ENCODE data around the gene ESYT2. TPM values are rescaled to one million over a fixed set of nuclear protein-coding genes. Genes with fewer than 3 reads are reported as not detected.

ESYT2 gene
- total and polyA plus RNA-seq, 9 of the 15 experiments (the other 6 are each of a cell fraction or from before 2014, with no cell fraction given): 5.8 to 86.9 (median 64.7) TPM

- peaks cover 0 to 11% of the 10 kb centered on the region in 2 experiments; a peak in 4 of 5 replicates for H3K4me1 ChIP-seq (replicated peaks in 1 of 2; ENCODE audit: control insufficient read depth in 2 of 2, insufficient read depth in 2 of 2, low read length in 2 of 2)
- ATAC-seq: no peak
- H4K20me1 ChIP-seq (replicated peaks; ENCODE audit: control insufficient read depth, insufficient read depth, low read length): no peaks in the 10 kb centered on the region
- TF ChIP-seq, protein P1, sequence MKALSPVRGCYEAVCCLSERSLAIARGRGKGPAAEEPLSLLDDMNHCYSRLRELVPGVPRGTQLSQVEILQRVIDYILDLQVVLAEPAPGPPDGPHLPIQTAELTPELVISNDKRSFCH (CRISPR knock-in tag; IDR thresholded peaks at IDR 0.05): no peak
- TF ChIP-seq, protein P1 (tag; IDR thresholded peaks at IDR 0.05): no peak
- TF ChIP-seq MYBL2 (IDR thresholded peaks at IDR 0.05; ENCODE audit: low read depth) (no peak), MYBL2 (CRISPR knock-in tag; IDR thresholded peaks at IDR 0.05; ENCODE audit: borderline replicate concordance) (no peak), CHD7 (IDR thresholded peaks at IDR 0.05; ENCODE audit: low read depth, low read length) (no peak), NELFE (IDR thresholded peaks at IDR 0.05; ENCODE audit: insufficient read depth, insufficient read length) (no peak), SP2 (IDR thresholded peaks at IDR 0.05; ENCODE audit: extremely low read depth, low read depth, low read length, poor library complexity, severe bottlenecking) (no peak), GABPB2 (CRISPR knock-in tag; conservative IDR thresholded peaks at IDR 0.05) (no peak), CAMTA2 (CRISPR knock-in tag; conservative IDR thresholded peaks at IDR 0.05) (no peak), RBM22 (IDR thresholded peaks at IDR 0.05; ENCODE audit: low read depth, low read length, poor library complexity, severe bottlenecking) (no peak)
- POLR2A ChIA-PET: interaction anchor here (1.6 kb wide), 1 partner anchor 18 kb away, joined by 4 read pairs; no protein-coding TSS in a partner anchor
- no peak overlapping the region for H3K27ac ChIP-seq (ENCODE audit: extremely low read depth, low read depth, low read length)
- no peak overlapping the region for H3K4me2 ChIP-seq (ENCODE audit: insufficient read depth, low read length)
- intact Hi-C loops (cut with micrococcal nuclease): no loop called here
- peaks cover 17% of the 10 kb centered on the region for H3K9me3 ChIP-seq (replicated peaks; ENCODE audit: control insufficient read depth, insufficient read depth, low read depth, low read length)
- H3K79me2 ChIP-seq (ENCODE audit: control insufficient read depth, insufficient read depth, low read length): peaks cover 25% of the 10 kb centered on the region; the same call in 2 of the 3 replicates
- H3K9me1 ChIP-seq (ENCODE audit: control insufficient read depth, insufficient read depth, low read length): no peaks in the 10 kb centered on the region
- in situ Hi-C loops (cut with MboI): no loop called here
- H3K9ac ChIP-seq (ENCODE audit: insufficient read depth in 1 of 2, low read depth in 2 of 2, low read length in 2 of 2): no peak overlapping the region
- no peak overlapping the region for H2AFZ ChIP-seq (ENCODE audit: low read depth, low read length)
- peaks cover 82% of the 10 kb centered on the region for H3K36me3 ChIP-seq (ENCODE audit: control insufficient read depth, insufficient read depth, low read length)
- H3K4me3 ChIP-seq: no peak overlapping the region
- no peaks in the 10 kb centered on the region; a peak in 1 of 5 replicates for H3K27me3 ChIP-seq (ENCODE audit: control insufficient read depth in 2 of 2, insufficient read depth in 2 of 2, low read length in 2 of 2)
- CTCF ChIA-PET (ENCODE audit: low intra/inter-chr PET ratio): no interaction called here
- no TSS peak for BruUV-seq (replicated peaks)
- 92% methylated on average over 6 of the region's 6 CpGs for WGBS (ENCODE audit: insufficient coverage, low coverage, missing lambda C conversion rate)
- DNase-seq (ENCODE audit: extremely low read depth in 1 of 4, low spot score in 3 of 4): no peak
- FAIRE-seq: no peak
These were observed 50.8 kb downstream of the ESYT2 start for GRCh38 chr7:158778471-158778870.

Measured in K562 (cell line).